ENCODE data around the gene DRG2.

Gene DRG2

DNA sequence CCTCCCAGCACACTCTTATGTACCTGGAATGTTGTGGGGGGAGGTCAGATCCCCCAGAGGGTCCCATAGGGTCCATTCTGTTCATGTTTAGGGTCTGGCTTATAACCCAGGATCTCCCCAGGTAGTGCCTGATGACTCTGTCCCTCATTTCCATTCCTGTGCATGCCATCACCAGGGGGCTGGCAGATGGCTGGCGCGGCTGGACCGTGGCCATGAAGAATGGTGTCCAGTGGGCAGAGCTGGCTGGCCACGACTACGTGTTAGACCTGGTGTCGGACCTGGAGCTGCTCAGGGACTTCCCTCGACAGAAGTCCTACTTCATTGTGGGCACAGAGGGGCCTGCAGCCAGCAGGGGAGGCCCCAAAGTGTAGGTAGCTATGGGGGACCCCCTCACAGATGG lies 60.8 kb downstream of the DRG2 start:
- H3K27ac ChIP-seq: no peak overlapping the region
- no peak for TF ChIP-seq ZFX (IDR thresholded peaks at IDR 0.05; ENCODE audit: borderline replicate concordance)
- TF ChIP-seq, protein P1, sequence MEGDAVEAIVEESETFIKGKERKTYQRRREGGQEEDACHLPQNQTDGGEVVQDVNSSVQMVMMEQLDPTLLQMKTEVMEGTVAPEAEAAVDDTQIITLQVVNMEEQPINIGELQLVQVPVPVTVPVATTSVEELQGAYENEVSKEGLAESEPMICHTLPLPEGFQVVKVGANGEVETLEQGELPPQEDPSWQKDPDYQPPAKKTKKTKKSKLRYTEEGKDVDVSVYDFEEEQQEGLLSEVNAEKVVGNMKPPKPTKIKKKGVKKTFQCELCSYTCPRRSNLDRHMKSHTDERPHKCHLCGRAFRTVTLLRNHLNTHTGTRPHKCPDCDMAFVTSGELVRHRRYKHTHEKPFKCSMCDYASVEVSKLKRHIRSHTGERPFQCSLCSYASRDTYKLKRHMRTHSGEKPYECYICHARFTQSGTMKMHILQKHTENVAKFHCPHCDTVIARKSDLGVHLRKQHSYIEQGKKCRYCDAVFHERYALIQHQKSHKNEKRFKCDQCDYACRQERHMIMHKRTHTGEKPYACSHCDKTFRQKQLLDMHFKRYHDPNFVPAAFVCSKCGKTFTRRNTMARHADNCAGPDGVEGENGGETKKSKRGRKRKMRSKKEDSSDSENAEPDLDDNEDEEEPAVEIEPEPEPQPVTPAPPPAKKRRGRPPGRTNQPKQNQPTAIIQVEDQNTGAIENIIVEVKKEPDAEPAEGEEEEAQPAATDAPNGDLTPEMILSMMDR (IDR thresholded peaks at IDR 0.05): no peak

DNA sequence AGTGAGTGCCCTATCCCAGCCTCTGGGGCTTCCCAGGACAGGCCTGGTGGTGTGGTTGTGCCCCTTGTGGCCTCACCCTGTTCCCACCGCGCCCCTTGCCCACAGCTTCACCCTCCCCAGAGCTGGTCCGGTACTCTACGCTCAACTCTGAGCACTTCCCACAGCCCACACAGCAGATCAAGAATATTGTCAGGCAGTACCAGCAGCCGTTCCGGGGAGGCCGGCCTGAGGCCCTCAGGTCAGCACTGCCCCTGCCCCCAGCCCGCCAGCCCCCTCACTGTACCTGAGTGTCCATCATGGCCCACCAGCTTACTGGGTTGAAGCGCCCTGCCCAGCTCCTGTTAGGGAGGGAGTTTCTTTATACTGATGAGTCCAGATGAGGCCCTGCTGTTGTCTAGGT lies 63.5 kb downstream of the DRG2 start:
- no peak overlapping the region for H3K27ac ChIP-seq
- no peak for TF ChIP-seq ZFX (IDR thresholded peaks at IDR 0.05; ENCODE audit: borderline replicate concordance)
- TF ChIP-seq, protein P1 (IDR thresholded peaks at IDR 0.05): no peak

DNA sequence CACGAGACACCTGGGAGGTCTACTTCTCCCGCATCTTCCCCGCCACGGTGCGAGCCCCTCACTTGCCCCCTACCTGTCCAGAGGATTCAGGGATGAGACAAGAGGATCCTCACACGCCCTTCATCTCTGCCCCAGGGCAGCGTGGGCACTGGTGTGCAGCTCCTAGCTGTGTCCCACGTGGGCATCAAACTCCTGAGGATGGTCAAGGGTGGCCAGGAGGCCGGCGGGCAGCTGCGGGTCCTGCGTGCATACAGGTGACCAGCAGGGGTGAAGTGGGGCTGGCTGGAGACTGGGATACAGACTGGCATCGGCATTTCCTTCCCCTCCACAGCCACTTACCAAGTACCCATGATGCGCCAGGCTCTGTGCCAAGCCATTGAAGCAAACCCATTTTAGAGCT lies 67.4 kb downstream of the DRG2 start:
- no peak overlapping the region for H3K27ac ChIP-seq
- TF ChIP-seq, protein P1 (IDR thresholded peaks at IDR 0.05): no peak
- TF ChIP-seq ZFX (IDR thresholded peaks at IDR 0.05; ENCODE audit: borderline replicate concordance): no peak

DNA sequence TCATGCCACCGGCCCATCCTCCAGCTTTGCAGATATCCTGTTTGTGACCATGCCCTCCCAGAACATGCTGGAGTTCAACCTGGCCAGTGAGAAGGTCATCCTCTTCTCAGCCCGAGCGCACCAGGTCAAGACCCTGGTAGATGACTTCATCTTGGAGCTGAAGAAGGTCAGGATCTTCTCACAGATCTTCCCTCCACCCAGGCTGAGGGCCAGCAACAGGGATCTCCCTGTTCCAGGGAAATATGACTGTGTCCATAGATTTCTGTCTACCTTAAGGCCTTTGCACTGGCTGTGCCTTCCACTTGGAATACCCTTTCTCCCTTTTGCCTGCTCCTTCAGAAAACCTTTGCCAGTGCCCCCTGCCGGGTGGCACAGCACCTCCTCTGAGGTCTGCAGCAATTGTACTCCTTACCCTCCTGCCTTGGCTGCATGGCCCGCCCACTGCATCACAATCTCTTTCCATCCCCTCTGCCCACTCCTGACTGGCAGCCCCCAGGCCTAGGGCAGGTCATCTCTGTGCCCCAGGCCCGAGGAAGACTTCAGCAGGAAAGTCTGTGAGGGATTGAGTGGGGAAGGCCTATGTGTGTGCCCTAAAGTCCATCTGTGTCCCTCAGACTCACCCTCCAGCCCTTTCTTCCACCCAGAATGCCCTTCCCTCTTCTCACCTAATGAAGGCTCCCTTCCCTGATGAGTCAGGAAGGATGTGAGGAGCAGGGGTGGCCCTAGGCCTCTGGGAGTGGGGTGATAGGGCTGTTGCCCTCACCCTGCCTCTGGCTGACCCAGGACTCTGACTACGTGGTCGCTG lies 68.6 kb downstream of the DRG2 start:
- no peak for TF ChIP-seq ZFX (IDR thresholded peaks at IDR 0.05; ENCODE audit: borderline replicate concordance)
- TF ChIP-seq, protein P1 (IDR thresholded peaks at IDR 0.05): peak; percentile 19
- H3K27ac ChIP-seq: no peak overlapping the region

DNA sequence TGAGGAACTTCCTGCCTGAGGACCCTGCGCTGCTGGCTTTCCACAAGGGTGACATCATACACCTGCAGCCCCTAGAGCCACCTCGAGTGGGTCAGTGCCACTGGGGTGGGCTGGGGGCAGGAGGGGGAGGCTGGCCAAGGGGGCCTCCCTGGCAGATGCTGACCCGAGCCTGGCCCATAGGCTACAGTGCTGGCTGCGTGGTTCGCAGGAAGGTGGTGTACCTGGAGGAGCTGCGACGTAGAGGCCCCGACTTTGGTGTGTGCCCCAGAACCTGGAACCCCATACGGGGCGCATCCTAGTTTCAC lies 69.2 kb downstream of the DRG2 start:
- no peak overlapping the region for H3K27ac ChIP-seq
- no peak for TF ChIP-seq ZFX (IDR thresholded peaks at IDR 0.05; ENCODE audit: borderline replicate concordance)
- TF ChIP-seq, protein P1 (IDR thresholded peaks at IDR 0.05): no peak

All from 22Rv1 (cell line).